HG03060 (cell line): Measurements from ENCODE around the gene TMEM132C.

ENCODE experiments used
- ATAC-seq: cut with Tn5 transposase; IDR thresholded peaks from one replicate; pipeline ENCODE4 v1.9.1; 2021; ENCODE audit warnings: low read depth, moderate number of reproducible peaks; ENCODE audit not compliant: unreplicated experiment

TMEM132C gene

GRCh38 chr12:128286970-128287369 lies 20.0 kb downstream of the TMEM132C start:
- no peak for ATAC-seq

- ATAC-seq: no peak
These were observed 21.4 kb downstream of the TMEM132C start for GRCh38 chr12:128288357-128288756.

DNA sequence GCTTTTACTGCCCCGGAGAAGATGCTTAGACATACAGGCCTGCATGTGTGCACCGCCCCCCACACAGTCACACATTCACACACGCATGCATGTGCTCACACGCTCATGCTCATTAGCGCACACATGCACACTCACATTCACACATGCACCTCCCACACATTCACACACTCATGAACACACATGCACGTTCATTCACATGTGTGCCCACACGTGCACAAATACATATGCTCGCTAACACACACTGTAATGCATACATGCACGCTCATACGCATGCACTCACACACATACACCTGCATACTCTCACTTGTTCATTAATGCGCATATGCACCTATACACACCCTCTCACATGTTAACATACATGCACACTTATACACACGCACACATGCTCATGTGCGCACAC lies 21.9 kb downstream of the TMEM132C start:
- no peak for ATAC-seq

DNA sequence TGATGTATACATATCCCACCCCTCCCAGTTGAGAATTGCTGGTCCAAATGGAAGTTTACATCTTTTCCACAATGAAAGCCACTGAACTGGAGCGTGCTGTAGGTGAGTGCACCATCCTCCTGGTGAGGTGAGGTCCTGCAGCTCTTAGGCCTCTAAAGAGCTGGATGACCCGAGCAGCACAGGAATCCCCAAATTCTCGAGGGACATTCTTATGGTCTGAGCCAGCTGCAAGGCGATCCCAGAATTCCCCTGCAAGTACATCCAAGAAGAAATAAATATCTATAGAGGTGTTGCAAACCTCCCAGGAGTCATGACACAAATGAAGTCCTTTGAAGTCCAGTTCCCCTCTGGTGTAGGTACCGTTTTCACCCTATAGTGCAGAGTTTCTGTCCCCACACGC lies 24.0 kb downstream of the TMEM132C start:
- ATAC-seq: no peak

DNA sequence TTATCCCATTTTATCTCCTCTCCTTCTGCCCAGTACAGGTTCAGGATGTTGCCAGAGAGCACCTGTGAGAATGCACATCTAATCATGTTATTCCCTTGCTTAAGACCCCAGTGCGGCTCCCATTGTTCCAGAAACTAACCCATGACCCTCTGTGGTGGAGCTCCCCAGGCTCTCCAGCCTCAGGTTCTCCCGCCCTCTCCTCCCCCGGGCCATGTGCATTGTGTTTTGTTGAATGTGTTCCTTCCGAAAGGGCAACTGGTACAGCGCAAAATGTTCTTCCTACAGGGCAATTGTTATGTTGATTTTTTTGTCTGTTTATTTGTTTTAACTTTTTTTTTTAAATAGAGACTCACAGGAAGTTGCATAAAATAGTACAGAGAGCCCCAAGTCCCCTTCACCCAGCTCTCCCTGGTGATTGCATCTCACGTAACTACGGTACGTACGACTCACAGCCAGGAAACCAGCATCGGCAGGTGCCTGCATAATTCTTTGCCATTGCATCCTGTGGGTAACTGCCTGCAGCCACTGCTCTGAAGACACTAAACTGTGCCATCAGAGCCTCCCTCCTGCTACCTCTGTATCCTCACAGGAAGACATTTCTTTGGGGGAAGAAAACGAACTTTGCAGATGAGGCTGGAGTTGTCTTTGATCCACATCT lies 31.2 kb downstream of the TMEM132C start:
- ATAC-seq: no peak

DNA sequence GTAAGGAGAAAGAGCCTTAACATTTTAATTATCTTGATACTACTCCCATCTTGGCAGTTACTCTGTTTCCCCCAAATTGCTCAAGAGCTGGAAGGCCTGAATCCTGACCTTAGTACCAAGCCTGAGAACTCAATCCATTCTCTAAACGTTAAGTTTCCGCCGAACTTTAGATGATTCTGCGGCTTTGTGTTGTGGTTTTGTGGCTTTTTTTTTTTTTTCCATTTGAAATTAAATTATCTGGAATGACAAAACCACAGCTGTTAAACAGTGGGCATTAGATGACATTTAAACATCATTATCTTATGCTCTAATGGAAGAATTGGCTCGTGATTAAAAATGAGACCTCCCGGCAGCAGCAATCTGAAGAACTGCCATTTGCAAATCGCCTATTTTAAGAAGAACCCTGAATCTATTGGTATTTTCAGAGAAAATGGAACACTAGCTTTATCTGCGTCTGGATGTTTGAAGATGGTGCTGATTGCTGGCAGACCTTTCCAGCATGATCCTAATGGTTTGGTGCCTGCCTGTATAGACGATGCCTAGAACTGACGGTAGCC lies 38.4 kb downstream of the TMEM132C start:
- no peak for ATAC-seq

GRCh38 chr12:128307791-128308190 lies 40.8 kb downstream of the TMEM132C start:
- no peak for ATAC-seq

DNA sequence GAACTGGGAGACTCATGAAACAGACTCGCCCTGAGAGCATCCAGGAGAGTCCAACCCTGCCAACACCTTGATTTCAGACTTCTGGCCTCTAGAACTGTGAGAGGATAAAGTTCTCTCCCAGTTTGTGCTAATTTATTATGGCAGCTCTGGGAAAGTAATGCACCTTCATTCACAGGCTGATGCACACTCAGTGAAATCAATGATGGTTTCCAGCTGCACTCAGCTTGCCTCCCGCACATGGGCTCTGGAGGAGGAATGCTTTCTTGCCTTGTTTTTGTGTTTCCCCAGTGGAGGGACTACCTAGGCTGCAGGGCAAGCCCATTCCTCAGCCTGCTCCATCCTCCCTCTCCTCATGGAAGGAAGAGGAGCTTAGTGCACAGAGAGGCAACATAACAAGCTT lies 45.7 kb downstream of the TMEM132C start:
- no peak for ATAC-seq

GRCh38 chr12:128313931-128314330 lies 47.0 kb downstream of the TMEM132C start:
- ATAC-seq: no peak

- no peak for ATAC-seq
These were observed 47.6 kb downstream of the TMEM132C start for GRCh38 chr12:128314611-128315010.

DNA sequence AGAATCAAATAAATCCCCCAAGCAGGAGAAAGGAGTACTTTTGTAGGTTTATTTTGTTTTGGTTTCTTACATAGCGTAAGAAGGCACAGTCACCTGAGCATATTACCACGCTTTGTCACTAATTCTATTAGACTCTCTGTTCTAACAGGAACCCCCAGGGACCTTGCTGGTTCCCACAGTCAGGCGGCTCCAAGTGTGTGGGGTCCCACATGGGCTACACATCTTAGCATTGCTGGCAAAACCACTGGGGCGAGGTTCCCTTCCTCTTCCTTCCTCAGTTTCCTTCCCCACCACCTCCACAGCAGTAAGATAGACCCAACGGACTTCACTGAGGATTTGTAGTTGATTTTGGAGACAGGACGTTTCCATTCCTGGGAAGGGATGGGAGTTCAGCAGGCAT lies 49.1 kb downstream of the TMEM132C start:
- no peak for ATAC-seq

- no peak for ATAC-seq
These were observed 50.1 kb downstream of the TMEM132C start for GRCh38 chr12:128316973-128317526.

DNA sequence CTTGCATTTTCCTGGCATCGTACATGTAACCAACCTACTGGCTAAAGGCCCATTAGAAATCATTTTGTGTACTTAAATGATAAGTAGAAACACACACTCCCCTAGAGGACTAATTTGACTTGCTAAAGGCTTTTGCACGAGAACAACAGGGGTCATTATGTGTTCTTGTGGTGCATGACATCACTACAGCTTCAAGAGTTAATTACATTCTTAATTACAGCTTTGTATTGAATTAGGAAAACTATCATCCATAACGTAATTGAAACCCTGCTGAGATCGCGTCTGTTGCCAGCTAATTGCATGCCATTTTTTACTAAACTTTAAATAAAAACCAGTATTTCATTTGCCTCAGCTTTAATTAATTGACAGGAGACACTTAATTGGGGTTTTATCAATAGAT lies 51.4 kb downstream of the TMEM132C start:
- no peak for ATAC-seq

GRCh38 chr12:128318946-128319345 lies 52.0 kb downstream of the TMEM132C start:
- no peak for ATAC-seq

- ATAC-seq: no peak
These were observed 55.4 kb downstream of the TMEM132C start for GRCh38 chr12:128322341-128322740.

- ATAC-seq: no peak
These were observed 56.4 kb downstream of the TMEM132C start for GRCh38 chr12:128323145-128323920.

- no peak for ATAC-seq
These were observed 58.7 kb downstream of the TMEM132C start for GRCh38 chr12:128325646-128326045.

DNA sequence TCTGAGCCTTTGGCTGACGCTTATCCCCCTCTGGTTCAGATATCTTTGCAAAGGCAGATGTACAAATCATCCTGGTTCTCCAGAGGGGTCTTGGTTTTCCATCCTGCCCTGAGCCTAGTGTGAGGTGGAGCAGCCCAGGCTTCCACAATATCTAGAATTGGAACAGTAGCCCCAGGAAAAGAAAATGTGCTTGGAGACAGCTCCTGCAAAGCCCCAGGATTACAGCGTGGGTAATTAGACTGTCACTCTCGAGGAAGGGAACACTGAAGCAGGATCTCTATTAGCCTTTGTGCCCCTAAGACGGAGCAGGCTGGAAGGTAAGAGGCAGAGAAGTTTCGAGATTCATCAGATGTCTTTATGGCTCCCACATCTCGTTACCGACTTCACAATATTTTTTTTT lies 59.4 kb downstream of the TMEM132C start:
- ATAC-seq: no peak

GRCh38 chr12:128328961-128329360 lies 62.0 kb downstream of the TMEM132C start:
- ATAC-seq: no peak

- no peak for ATAC-seq
These were observed 69.5 kb downstream of the TMEM132C start for GRCh38 chr12:128336204-128337070.

- no peak for ATAC-seq
These were observed 70.0 kb downstream of the TMEM132C start for GRCh38 chr12:128337071-128337345.
